Measurements from ENCODE around the gene CLDN9.

CLDN9 gene

DNA sequence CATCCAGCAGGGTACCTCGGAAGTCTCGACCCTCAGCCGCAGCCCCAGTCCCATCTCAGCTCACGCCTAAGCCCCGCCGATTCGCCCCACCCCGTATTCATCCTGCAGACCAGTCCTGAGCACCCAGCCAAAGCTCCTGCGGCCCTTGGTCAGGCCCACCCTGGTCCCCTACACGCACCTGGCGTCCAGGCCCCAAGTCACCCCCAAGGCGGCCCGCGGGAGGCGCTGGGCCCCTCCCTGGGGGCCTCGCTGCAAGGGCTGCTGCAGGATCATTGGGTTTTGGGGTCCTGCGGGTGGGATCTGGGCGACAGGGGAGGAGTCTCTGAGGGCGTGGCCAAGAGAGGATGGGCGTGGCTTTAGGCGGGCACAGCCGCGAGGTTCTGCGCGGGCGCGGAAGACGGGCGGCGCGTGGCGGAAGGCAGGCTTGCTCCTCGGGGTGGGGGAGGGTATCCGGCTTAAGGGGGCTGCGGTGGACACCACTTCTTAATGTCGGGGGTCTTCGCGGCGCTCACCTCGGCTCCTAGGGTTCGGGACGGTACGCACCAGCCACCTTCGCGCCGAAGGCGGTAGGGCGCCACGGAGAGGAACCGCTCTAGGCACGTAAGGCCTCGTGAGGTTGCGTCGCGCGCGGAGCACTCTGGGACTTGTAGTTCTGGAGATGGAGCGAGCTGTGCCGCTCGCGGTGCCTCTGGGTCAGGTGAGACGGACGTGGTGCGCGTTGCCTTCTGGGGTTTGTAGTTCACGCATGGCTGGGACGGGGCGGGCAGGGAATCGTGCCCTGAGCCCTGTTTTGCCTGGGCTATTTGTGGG is 11.2 kb downstream of the CLDN9 start, which contains the start of the genes HCFC1R1 and THOC6 (continued):
- TF ChIP-seq, protein P1, sequence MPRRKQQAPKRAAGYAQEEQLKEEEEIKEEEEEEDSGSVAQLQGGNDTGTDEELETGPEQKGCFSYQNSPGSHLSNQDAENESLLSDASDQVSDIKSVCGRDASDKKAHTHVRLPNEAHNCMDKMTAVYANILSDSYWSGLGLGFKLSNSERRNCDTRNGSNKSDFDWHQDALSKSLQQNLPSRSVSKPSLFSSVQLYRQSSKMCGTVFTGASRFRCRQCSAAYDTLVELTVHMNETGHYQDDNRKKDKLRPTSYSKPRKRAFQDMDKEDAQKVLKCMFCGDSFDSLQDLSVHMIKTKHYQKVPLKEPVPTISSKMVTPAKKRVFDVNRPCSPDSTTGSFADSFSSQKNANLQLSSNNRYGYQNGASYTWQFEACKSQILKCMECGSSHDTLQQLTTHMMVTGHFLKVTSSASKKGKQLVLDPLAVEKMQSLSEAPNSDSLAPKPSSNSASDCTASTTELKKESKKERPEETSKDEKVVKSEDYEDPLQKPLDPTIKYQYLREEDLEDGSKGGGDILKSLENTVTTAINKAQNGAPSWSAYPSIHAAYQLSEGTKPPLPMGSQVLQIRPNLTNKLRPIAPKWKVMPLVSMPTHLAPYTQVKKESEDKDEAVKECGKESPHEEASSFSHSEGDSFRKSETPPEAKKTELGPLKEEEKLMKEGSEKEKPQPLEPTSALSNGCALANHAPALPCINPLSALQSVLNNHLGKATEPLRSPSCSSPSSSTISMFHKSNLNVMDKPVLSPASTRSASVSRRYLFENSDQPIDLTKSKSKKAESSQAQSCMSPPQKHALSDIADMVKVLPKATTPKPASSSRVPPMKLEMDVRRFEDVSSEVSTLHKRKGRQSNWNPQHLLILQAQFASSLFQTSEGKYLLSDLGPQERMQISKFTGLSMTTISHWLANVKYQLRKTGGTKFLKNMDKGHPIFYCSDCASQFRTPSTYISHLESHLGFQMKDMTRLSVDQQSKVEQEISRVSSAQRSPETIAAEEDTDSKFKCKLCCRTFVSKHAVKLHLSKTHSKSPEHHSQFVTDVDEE (CRISPR knock-in tag; IDR thresholded peaks at IDR 0.05), result peak; percentile 19; the same call in 1 of the 2 replicates
- TF ChIP-seq ARNTL (CRISPR knock-in tag; IDR thresholded peaks at IDR 0.05; ENCODE audit: borderline replicate concordance, low read depth) (no peak), ESRRG (CRISPR knock-in tag; IDR thresholded peaks at IDR 0.05) (peak; percentile 31; the same call in 1 of the 2 replicates), GLIS3 (CRISPR knock-in tag; IDR thresholded peaks at IDR 0.05) (peak; percentile 98), CSDC2 (CRISPR knock-in tag; IDR thresholded peaks at IDR 0.05) (peak; percentile 75; the same call in 1 of the 2 replicates)

DNA sequence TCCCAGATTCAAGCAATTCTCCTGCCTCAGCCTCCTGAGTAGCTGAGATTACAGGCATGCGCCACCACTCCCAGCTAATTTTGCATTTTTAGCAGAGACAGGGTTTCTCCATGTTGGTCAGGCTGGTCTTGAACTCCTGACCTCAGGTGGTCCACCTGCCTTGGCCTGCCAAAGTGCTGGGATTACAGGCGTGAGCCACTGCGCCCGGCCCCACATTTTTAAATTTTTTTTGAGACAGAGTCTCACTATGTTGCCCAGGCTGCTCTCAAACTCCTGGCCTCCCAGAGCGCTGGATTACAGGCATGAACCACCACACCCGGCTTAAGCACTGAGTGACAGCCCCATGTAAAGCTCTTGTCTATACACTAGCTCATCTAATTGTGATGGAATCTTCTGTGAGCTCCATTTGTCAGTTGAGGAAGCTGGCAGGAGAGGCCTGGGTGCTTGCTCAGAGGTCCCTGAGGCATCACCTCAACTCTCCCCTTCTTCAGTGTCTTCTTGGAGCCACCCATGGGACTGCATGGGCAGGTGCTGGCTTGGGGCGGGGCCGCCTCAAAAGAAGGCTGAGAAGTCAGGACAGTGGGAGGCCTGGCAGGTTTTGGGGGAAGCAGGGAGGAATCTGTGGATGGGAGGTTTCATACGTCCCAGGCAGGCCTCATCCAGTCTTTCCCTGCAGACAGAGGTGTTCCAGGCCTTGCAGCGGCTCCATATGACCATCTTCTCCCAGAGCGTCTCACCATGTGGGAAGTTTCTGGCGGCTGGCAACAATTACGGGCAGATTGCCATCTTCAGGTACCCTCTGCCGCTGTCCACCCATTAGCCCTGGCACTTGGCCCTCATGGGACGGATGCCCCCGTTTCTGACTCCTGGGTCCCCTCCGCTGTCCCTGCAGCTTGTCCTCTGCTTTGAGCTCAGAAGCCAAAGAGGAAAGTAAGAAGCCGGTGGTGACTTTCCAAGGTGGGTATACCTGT is 12.6 kb downstream of the CLDN9 start:
- TF ChIP-seq ARNTL (CRISPR knock-in tag; IDR thresholded peaks at IDR 0.05; ENCODE audit: borderline replicate concordance, low read depth), result no peak
- TF ChIP-seq, protein P2, sequence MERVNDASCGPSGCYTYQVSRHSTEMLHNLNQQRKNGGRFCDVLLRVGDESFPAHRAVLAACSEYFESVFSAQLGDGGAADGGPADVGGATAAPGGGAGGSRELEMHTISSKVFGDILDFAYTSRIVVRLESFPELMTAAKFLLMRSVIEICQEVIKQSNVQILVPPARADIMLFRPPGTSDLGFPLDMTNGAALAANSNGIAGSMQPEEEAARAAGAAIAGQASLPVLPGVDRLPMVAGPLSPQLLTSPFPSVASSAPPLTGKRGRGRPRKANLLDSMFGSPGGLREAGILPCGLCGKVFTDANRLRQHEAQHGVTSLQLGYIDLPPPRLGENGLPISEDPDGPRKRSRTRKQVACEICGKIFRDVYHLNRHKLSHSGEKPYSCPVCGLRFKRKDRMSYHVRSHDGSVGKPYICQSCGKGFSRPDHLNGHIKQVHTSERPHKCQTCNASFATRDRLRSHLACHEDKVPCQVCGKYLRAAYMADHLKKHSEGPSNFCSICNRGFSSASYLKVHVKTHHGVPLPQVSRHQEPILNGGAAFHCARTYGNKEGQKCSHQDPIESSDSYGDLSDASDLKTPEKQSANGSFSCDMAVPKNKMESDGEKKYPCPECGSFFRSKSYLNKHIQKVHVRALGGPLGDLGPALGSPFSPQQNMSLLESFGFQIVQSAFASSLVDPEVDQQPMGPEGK (CRISPR knock-in tag; IDR thresholded peaks at IDR 0.05; ENCODE audit: borderline replicate concordance), result no peak
- TF ChIP-seq, protein P3, sequence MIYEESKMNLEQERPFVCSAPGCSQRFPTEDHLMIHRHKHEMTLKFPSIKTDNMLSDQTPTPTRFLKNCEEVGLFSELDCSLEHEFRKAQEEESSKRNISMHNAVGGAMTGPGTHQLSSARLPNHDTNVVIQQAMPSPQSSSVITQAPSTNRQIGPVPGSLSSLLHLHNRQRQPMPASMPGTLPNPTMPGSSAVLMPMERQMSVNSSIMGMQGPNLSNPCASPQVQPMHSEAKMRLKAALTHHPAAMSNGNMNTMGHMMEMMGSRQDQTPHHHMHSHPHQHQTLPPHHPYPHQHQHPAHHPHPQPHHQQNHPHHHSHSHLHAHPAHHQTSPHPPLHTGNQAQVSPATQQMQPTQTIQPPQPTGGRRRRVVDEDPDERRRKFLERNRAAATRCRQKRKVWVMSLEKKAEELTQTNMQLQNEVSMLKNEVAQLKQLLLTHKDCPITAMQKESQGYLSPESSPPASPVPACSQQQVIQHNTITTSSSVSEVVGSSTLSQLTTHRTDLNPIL (CRISPR knock-in tag; IDR thresholded peaks at IDR 0.05; ENCODE audit: low read depth), result no peak
- TF ChIP-seq, protein P1 (CRISPR knock-in tag; IDR thresholded peaks at IDR 0.05), result no peak
- TF ChIP-seq CSDC2 (CRISPR knock-in tag; IDR thresholded peaks at IDR 0.05), result no peak
- ATAC-seq, result no peak

DNA sequence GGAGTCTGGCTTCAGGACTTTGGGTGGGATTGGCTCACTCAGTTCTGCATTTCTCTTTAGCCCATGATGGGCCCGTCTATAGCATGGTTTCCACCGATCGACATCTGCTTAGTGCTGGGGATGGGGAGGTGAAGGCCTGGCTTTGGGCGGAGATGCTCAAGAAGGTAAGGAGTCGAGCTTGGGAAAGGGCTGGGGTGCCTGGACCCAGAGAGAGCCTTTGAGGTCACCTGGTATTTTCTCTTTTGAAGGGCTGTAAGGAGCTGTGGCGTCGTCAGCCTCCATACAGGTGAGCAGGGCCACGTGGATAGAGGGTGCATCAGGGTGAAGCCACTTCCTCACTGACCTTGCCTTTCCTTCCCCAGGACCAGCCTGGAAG is 13.3 kb downstream of the CLDN9 start:
- no peak for ATAC-seq
- TF ChIP-seq CSDC2 (CRISPR knock-in tag; IDR thresholded peaks at IDR 0.05), result no peak
- TF ChIP-seq RARB (CRISPR knock-in tag; IDR thresholded peaks at IDR 0.05), result no peak
- TF ChIP-seq ARNTL (CRISPR knock-in tag; IDR thresholded peaks at IDR 0.05; ENCODE audit: borderline replicate concordance, low read depth), result no peak
- no peak for TF ChIP-seq ZFP30 (CRISPR knock-in tag; IDR thresholded peaks at IDR 0.05)
- no peak for TF ChIP-seq PPARA (CRISPR knock-in tag; IDR thresholded peaks at IDR 0.05; ENCODE audit: borderline replicate concordance)
- TF ChIP-seq, protein P3 (CRISPR knock-in tag; IDR thresholded peaks at IDR 0.05; ENCODE audit: low read depth), result no peak
- TF ChIP-seq, protein P2 (CRISPR knock-in tag; IDR thresholded peaks at IDR 0.05; ENCODE audit: borderline replicate concordance), result no peak
- TF ChIP-seq, protein P4, sequence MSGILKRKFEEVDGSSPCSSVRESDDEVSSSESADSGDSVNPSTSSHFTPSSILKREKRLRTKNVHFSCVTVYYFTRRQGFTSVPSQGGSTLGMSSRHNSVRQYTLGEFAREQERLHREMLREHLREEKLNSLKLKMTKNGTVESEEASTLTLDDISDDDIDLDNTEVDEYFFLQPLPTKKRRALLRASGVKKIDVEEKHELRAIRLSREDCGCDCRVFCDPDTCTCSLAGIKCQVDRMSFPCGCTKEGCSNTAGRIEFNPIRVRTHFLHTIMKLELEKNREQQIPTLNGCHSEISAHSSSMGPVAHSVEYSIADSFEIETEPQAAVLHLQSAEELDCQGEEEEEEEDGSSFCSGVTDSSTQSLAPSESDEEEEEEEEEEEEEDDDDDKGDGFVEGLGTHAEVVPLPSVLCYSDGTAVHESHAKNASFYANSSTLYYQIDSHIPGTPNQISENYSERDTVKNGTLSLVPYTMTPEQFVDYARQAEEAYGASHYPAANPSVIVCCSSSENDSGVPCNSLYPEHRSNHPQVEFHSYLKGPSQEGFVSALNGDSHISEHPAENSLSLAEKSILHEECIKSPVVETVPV (CRISPR knock-in tag; IDR thresholded peaks at IDR 0.05), result no peak
- TF ChIP-seq ESRRG (CRISPR knock-in tag; IDR thresholded peaks at IDR 0.05), result no peak
- no peak for TF ChIP-seq ZNF70 (CRISPR knock-in tag; IDR thresholded peaks at IDR 0.05)
- no peak for TF ChIP-seq TCF4 (CRISPR knock-in tag; IDR thresholded peaks at IDR 0.05; ENCODE audit: borderline replicate concordance)
- no peak for TF ChIP-seq ZFP3 (CRISPR knock-in tag; IDR thresholded peaks at IDR 0.05)

All from SK-N-SH treated with all-trans-retinoic acid at 6 μM for 48 hours (cell line).